Left kidney (tissue), 8 donors: ENCODE measurements around the gene SUZ12. TPM values are rescaled to one million over a fixed set of nuclear protein-coding genes. Genes with fewer than 3 reads are reported as not detected.
A peak's percentile ranks its signal among the peaks of the same experiment; 100 is the strongest.
"Not testable (repeated sequence)": the region's sequence is repeated elsewhere in the genome, so short reads cannot be mapped to it uniquely, and the experiment has no call there.

Source experiments
- DNase-seq: peaks from one replicate; pipeline ENCODE4 v3.0.0-alpha.2; 2013
- long read RNA-seq, 8 donors: transcript quantifications; one replicate each; lab custom pipeline, GENCODE V29; 2026
- polyA plus RNA-seq: library from polyadenylated mRNA; unstranded; fragments of 120-200 nt; gene quantifications from one replicate; pipeline ENCODE4 v1.2.1, GENCODE V29; 2013; ENCODE audit not compliant: insufficient read length

SUZ12 gene
- 55.7 TPM for polyA plus RNA-seq
- long read RNA-seq, donor 1, full-length matches to known transcripts: 6 of 13 reads
- long read RNA-seq, donor 1, partial matches to known transcripts: 7 of 13 reads
- long read RNA-seq, donor 1, other reads (novel, unspliced or antisense): 0 of 13 reads
- long read RNA-seq, donor 2, full-length matches to known transcripts: 5 of 5 reads
- long read RNA-seq, donor 2, partial matches to known transcripts: 0 of 5 reads
- long read RNA-seq, donor 2, other reads (novel, unspliced or antisense): 0 of 5 reads
- long read RNA-seq, donor 3, full-length matches to known transcripts: 2 of 2 reads
- long read RNA-seq, donor 3, partial matches to known transcripts: 0 of 2 reads
- long read RNA-seq, donor 3, other reads (novel, unspliced or antisense): 0 of 2 reads
- long read RNA-seq, donor 4, full-length matches to known transcripts: 1 of 1 reads
- long read RNA-seq, donor 4, partial matches to known transcripts: 0 of 1 reads
- long read RNA-seq, donor 4, other reads (novel, unspliced or antisense): 0 of 1 reads
- long read RNA-seq, donor 5, full-length matches to known transcripts: 5 of 5 reads
- long read RNA-seq, donor 5, partial matches to known transcripts: 0 of 5 reads
- long read RNA-seq, donor 5, other reads (novel, unspliced or antisense): 0 of 5 reads
- long read RNA-seq, donor 6, full-length matches to known transcripts: 9 of 15 reads
- long read RNA-seq, donor 6, partial matches to known transcripts: 6 of 15 reads
- long read RNA-seq, donor 6, other reads (novel, unspliced or antisense): 0 of 15 reads
- long read RNA-seq, donor 7, full-length matches to known transcripts: 10 of 10 reads
- long read RNA-seq, donor 7, partial matches to known transcripts: 0 of 10 reads
- long read RNA-seq, donor 7, other reads (novel, unspliced or antisense): 0 of 10 reads
- long read RNA-seq, donor 8, full-length matches to known transcripts: 4 of 4 reads
- long read RNA-seq, donor 8, partial matches to known transcripts: 0 of 4 reads
- long read RNA-seq, donor 8, other reads (novel, unspliced or antisense): 0 of 4 reads

GRCh38 chr17:31936615-31937609, at the start of gene SUZ12:
TSS of gene SUZ12 (plus strand) at chr17:31937007. CDS start at chr17:31937247, 240 bp downstream.
- DNase-seq: peak; percentile 92

- no peak for DNase-seq
Measured at GRCh38 chr17:31888124-31888523, 48.7 kb upstream of the SUZ12 start.

GRCh38 chr17:31900877-31901276, 35.9 kb upstream of the SUZ12 start:
- DNase-seq: no peak

GRCh38 chr17:31902693-31903092, 34.1 kb upstream of the SUZ12 start:
- DNase-seq: no peak

GRCh38 chr17:31903401-31903800, 33.4 kb upstream of the SUZ12 start:
- no peak for DNase-seq

- DNase-seq: peak; percentile 29
Measured at GRCh38 chr17:31907342-31907962, 29.4 kb upstream of the SUZ12 start.

- DNase-seq: no peak
Measured at GRCh38 chr17:31908386-31908785, 28.4 kb upstream of the SUZ12 start.

- not testable (repeated sequence) for DNase-seq
Measured at GRCh38 chr17:31912705-31913104, 24.1 kb upstream of the SUZ12 start.

- no peak for DNase-seq
Measured at GRCh38 chr17:31915456-31916100, 21.2 kb upstream of the SUZ12 start.

GRCh38 chr17:31916491-31917064, 20.2 kb upstream of the SUZ12 start:
- DNase-seq: no peak

- DNase-seq: no peak
Measured at GRCh38 chr17:31917065-31917529, 19.7 kb upstream of the SUZ12 start.

- not testable (repeated sequence) for DNase-seq
Measured at GRCh38 chr17:31917721-31918120, 19.1 kb upstream of the SUZ12 start.

GRCh38 chr17:31918701-31919128, 18.1 kb upstream of the SUZ12 start:
- DNase-seq: no peak

GRCh38 chr17:31919802-31920525, 16.8 kb upstream of the SUZ12 start:
- no peak for DNase-seq

- DNase-seq: no peak
Measured at GRCh38 chr17:31926100-31926729, 10.6 kb upstream of the SUZ12 start.

GRCh38 chr17:31931756-31932155, 5.1 kb upstream of the SUZ12 start:
- no peak for DNase-seq

GRCh38 chr17:31935512-31935911, 1.3 kb upstream of the SUZ12 start:
- no peak for DNase-seq

GRCh38 chr17:31937926-31938641, 1.3 kb downstream of the SUZ12 start:
- not testable (repeated sequence) for DNase-seq
